ENCODE data around the gene TERT. TPM values are rescaled to one million over a fixed set of nuclear protein-coding genes. Genes with fewer than 3 reads are reported as not detected.

Gene TERT
- total RNA-seq, 3 donors from 2014 or later: under 0.01 TPM; not detected in 2

- no peak for TF ChIP-seq POLR2AphosphoS5 (IDR thresholded peaks at IDR 0.05)
- TF ChIP-seq POLR2A (IDR thresholded peaks at IDR 0.05): no peak
- TF ChIP-seq, protein P1, sequence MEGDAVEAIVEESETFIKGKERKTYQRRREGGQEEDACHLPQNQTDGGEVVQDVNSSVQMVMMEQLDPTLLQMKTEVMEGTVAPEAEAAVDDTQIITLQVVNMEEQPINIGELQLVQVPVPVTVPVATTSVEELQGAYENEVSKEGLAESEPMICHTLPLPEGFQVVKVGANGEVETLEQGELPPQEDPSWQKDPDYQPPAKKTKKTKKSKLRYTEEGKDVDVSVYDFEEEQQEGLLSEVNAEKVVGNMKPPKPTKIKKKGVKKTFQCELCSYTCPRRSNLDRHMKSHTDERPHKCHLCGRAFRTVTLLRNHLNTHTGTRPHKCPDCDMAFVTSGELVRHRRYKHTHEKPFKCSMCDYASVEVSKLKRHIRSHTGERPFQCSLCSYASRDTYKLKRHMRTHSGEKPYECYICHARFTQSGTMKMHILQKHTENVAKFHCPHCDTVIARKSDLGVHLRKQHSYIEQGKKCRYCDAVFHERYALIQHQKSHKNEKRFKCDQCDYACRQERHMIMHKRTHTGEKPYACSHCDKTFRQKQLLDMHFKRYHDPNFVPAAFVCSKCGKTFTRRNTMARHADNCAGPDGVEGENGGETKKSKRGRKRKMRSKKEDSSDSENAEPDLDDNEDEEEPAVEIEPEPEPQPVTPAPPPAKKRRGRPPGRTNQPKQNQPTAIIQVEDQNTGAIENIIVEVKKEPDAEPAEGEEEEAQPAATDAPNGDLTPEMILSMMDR (IDR thresholded peaks at IDR 0.05): no peak
- Histone ChIP-seq H3K27ac (no peak overlapping the region), H3K4me3 (no peak overlapping the region), H3K4me1 (no peaks in the 10 kb centered on the region), H3K36me3 (no peaks in the 10 kb centered on the region), H3K9me3 (peaks cover 0 to 10% of the 10 kb centered on the region in 2 donors), H3K27me3 (peaks cover 0 to 50% of the 10 kb centered on the region in 2 donors)
- intact Hi-C loops (cut with DNase I; ENCODE audit: low total_unique reads): no loop called here
- no peak for DNase-seq (ENCODE audit: low spot score in 2 of 2)
These were observed 78.0 kb downstream of the TERT start for GRCh38 chr5:1216918-1217295.

GRCh38 chr5:1216211-1216917 lies 78.5 kb downstream of the TERT start:
- intact Hi-C loops (cut with DNase I; ENCODE audit: low total_unique reads): no loop called here
- no peaks in the 10 kb centered on the region for H3K4me1 ChIP-seq
- H3K27ac ChIP-seq: no peak overlapping the region
- H3K36me3 ChIP-seq: no peaks in the 10 kb centered on the region
- peaks cover 0 to 54% of the 10 kb centered on the region in 2 donors for H3K27me3 ChIP-seq
- no peak overlapping the region for H3K4me3 ChIP-seq
- no peak for DNase-seq (ENCODE audit: low spot score in 2 of 2)
- TF ChIP-seq, protein P1 (IDR thresholded peaks at IDR 0.05): no peak
- TF ChIP-seq POLR2A (IDR thresholded peaks at IDR 0.05): no peak
- no peak for TF ChIP-seq POLR2AphosphoS5 (IDR thresholded peaks at IDR 0.05)
- peaks cover 0 to 10% of the 10 kb centered on the region in 2 donors for H3K9me3 ChIP-seq

DNA sequence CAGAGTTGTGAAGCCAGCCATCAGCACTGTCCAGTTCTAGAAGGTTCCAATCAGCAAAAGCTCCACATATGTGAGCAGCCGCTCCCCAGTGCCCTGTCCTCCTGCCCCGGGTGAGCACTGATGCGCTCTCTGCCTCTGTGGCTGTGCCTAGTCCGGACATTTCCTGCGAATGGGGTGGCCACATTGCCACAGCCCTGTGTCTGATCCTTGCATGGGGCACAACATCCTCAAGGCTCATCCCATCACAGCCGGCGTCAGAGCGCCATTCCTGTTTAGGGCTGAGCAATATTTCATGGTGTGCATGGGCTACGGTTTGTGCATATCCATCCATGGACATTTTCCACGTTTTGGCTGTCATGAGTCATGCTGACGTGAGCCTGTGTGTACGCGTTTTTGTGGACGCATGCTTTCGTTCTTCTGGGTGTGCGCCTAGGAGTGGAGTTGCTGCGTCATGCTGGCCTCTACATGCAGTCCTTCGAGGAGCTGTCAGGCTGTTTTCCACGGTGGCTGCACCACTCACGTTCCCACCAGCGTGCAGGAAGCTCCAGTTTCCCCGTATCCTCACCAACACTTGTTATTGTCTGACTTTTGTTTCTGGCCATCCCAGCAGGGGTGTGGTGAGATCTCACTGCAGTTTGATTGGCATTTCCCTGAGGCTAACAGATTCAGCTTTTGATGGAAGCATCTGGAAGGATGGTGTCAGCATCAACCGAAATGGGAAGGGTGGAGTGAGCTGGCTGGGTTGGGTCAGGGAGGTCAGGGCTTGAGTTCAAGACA lies 79.4 kb downstream of the TERT start:
- Histone ChIP-seq H3K27me3 (peaks cover 0 to 59% of the 10 kb centered on the region in 2 donors), H3K4me3 (no peak overlapping the region), H3K4me1 (no peaks in the 10 kb centered on the region), H3K36me3 (no peaks in the 10 kb centered on the region), H3K27ac (no peak overlapping the region), H3K9me3 (peaks cover 0 to 10% of the 10 kb centered on the region in 2 donors)
- intact Hi-C loops (cut with DNase I; ENCODE audit: low total_unique reads): no loop called here
- no peak for DNase-seq (ENCODE audit: low spot score in 2 of 2)
- TF ChIP-seq POLR2AphosphoS5 (IDR thresholded peaks at IDR 0.05) (no peak), POLR2A (IDR thresholded peaks at IDR 0.05) (no peak)
- TF ChIP-seq, protein P1 (IDR thresholded peaks at IDR 0.05): no peak

GRCh38 chr5:1214936-1215220 lies 80.0 kb downstream of the TERT start:
- no peaks in the 10 kb centered on the region for H3K4me1 ChIP-seq
- peaks cover 0 to 59% of the 10 kb centered on the region in 2 donors for H3K27me3 ChIP-seq
- intact Hi-C loops (cut with DNase I; ENCODE audit: low total_unique reads): no loop called here
- H3K36me3 ChIP-seq: no peaks in the 10 kb centered on the region
- H3K9me3 ChIP-seq: peaks cover 0 to 10% of the 10 kb centered on the region in 2 donors
- no peak overlapping the region for H3K4me3 ChIP-seq
- H3K27ac ChIP-seq: no peak overlapping the region
- no peak for DNase-seq (ENCODE audit: low spot score in 2 of 2)
- TF ChIP-seq POLR2A (IDR thresholded peaks at IDR 0.05): no peak
- TF ChIP-seq POLR2AphosphoS5 (IDR thresholded peaks at IDR 0.05): no peak
- TF ChIP-seq, protein P1 (IDR thresholded peaks at IDR 0.05): no peak

Measured in breast epithelium (tissue), 4 donors.